ENCODE results near the gene LRCOL1.

LRCOL1 gene

GRCh38 chr12:132561427-132562156 is 48.8 kb downstream of the LRCOL1 start:
- peak; percentile 98 for DNase-seq

DNA sequence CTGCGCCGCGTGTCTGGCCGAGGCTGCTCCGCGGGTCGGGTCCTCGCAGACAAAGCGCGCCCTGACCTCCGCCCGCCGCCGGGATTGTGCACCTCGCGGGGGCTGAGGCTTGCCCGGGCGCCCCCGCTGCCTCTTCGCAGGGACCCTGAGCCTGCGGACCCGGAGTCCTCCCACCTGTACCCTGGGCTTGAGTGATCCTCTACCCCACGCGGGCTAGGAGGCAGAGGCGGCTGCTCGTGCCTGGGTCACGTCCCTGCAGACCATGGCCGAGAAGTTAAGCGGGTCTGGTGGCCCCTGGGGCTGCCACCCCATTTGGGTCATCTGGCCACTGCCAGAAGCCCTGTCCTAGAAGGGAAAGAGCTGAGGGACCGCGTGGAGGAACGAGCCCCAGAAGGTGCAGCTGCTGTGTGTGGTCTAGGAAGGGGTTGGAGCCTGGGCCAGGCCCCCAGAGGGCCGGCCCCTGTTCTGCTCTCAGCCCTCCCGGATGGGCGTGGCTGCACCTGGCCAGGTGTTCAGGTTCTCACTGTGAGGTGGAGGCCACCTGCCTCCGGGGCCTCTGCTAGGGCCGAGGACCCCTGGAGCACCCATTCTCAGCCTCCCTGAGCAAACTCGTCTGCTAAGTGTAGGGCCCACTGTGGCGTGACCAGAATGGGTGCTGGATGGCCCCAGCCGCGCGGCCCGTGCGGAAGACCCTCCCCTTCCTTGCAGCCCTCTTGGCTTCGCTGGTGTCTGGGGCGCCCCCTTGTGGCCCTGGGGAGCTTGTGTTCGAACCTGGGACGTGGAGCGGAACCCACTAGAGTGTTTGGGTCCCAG is 49.6 kb downstream of the LRCOL1 start:
- DNase-seq, result peak; percentile 99

GRCh38 chr12:132560364-132560613 is 50.1 kb downstream of the LRCOL1 start:
- DNase-seq, result no peak

GRCh38 chr12:132559652-132560363 is 50.6 kb downstream of the LRCOL1 start:
- peak; percentile 97 for DNase-seq

- no peak for DNase-seq
Measured at GRCh38 chr12:132558861-132559623, 51.3 kb downstream of the LRCOL1 start.

- no peak for DNase-seq
Measured at GRCh38 chr12:132558042-132558856, 52.1 kb downstream of the LRCOL1 start.

DNA sequence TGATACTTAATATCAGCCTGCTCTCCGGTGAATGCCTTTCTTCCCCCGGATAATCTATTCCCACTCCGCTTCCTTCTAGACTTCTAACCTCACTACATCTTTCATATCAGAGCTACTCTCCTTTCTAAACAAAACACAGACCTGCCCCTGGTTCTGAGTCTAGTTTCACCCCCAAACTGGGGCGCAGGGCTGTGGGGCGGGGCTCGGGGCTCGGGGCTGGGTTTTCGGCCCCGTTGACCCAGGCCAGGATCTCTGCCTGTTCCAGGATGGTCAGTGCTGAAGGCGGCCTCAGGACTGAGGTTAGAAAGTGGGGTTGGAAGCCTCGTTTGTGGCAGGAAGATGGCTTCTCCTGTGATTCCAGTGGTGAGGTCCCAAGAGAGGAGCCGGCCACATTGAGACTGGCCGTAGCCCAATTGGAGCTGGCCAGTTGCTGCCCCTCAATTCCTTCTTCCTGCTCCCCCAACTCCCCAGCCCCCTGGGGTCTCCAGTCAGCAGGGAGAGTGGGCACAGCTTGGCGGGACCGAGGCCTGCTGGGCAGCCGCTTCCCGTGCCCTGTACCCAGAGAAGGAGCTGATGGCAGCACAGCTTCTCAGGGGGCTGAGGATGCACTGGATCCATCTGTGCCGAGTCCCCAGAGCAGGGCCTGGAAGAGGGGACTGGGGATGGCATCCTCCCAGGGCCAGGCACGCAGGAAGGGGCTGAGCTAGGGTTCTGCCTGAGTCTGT is 52.9 kb downstream of the LRCOL1 start:
- DNase-seq, result no peak

DNA sequence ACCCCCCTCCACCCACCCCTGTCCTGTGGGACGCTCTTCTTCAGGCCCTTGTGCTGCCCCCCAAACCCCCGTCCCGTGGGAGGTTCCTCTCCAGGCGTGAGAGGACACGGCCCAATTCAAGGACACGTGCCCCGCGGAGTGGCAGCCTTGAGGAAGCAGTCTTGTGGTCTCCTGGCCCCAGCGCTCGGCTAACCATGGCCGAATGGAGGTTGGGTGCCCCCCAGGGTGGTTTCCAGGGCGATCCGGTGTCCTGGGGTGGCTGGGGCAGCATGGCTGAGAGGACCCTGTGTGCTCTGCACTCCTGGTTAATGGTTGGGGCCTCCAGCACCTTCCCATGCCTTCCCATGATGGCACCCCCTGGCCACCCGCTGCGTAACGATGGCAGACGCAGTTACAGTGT is 53.6 kb downstream of the LRCOL1 start:
- DNase-seq, result no peak

DNA sequence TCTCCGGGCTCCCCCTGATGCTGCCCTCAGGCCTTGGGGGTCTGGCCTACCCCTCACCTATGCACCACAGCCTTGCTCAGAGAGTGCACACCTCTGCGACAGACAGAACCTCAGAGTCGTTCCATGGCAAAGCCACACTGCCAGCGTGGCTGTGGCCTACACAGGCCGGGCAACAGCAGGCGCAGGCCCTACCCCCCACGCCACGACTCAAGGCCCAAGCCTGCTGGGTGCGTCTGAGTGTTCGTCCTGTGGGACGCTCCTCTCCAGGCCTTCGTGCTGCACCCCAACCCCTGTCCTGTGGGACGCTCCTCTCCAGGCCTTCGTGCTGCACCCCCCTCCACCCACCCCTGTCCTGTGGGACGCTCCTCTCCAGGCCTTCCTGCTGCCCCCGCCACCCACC is 54.2 kb downstream of the LRCOL1 start:
- no peak for DNase-seq

GRCh38 chr12:132555686-132556085 is 54.7 kb downstream of the LRCOL1 start:
- no peak for DNase-seq

DNA sequence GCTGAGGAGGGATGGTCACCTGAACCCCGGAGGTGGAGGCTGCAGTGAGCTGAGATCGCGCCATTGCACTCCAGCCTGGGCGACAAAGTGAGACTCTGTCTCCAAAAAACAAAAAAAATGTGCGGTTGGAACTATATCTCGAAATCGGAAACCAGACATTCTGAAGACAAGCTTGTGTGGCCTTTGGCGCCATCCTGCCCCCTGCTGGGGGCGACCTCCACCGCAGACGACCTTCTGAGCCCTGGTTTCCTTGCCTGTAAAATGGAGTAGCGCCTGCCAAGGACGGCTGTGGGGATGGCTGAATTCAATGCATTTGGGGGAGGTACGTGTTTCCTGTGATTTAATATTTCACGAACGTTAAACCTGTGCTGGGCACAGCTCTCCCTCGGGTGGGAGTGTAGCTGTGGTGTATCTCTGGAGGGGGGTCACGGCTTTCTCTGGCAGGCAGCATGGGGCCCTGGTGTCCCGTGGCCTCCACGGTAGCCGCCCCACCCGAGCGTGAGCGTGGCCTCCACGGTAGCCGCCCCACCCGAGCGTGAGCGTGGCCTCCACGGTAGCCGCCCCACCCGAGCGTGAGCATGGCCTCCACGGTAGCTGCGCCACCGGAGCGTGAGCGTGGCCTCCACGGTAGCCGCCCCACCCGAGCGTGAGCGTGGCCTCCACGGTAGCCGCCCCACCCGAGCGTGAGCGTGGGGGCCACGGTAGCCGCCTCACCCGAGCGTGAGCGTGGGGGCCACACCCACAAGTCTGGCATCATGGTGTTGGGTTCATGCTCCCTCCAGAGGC is 55.3 kb downstream of the LRCOL1 start:
- peak; percentile 90 for DNase-seq

Data from 8988T (cell line).